Germinal center (tissue), 1 donor: ENCODE data around the gene CDKN1A.
"Not testable (repeated sequence)": the region's sequence is repeated elsewhere in the genome, so short reads cannot be mapped to it uniquely, and the experiment has no call there.

Experiments
- DNase-seq: peaks from one replicate; pipeline ENCODE4 v3.0.0; 2012; ENCODE audit warnings: mixed read lengths, low spot score

CDKN1A gene

DNA sequence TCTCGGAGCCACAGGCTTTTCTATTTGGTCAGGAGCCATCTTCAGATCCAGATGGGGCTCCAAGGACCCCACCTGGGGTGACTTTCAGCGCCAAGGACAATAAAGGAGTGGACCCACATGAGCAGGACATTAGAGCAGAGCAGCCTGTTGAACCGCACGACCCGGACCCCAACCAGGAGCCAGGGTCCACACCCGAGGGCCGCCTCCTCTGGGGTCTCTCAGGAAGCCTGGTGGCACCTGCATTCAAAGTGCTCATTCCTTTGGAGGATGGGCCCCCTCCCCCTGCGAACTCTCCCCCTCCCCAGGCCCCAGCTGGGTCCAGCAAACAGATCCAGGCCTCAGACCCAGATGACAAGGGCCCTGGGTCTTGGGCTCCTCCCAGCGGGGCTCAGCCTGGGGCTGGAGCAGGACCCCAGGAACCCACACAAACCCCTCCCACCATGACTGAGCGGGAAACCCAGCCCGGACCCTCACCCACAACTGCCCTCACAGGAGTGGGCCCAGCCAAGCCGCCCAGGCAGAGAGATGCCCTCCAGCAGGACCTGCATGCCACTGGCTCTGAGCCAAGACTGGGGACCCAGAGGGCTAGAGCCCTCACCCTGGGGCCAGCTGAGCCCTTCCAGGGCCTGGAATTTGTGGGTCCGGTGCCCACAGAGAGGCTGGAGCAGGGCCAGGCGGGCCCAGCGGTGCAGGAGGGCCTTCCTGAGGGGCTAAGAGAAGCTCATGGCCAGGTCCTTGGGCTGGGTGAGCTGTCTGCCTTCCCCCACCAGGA lies 43.0 kb downstream of the CDKN1A start:
- DNase-seq = no peak

DNA sequence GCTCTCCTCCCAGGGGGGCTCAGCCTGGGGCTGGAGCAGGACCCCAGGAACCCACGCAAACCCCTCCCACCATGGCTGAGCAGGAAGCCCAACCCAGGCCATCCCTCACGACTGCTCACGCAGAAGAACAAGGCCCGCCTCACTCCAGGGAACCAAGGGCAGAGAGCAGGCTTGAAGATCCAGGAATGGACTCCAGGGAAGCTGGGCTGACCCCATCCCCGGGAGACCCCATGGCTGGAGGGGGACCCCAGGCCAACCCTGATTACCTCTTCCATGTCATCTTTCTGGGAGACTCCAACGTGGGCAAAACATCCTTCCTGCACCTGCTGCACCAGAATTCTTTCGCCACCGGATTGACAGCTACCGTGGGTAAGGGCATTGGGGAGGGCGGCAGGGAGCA lies 43.9 kb downstream of the CDKN1A start:
- no peak for DNase-seq

DNA sequence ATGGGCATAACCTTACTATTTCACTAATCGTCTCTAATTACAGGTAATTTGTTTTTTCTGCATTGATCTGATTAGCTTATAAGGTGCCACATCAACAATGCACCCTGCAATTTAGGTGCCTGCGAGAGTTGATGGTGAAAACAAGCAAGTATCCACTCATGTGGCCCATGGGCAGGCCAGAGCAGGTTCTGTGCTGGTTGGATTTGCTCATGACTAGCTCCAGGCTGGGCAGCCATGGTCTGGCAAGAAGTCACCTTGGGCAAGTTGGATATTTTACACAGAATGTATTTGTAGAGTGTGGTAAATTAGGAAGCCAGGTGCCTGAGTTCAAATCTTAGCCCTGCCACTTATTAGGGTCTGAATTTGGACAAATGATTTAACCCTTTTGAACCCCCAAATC lies 44.4 kb downstream of the CDKN1A start:
- DNase-seq = no peak

DNA sequence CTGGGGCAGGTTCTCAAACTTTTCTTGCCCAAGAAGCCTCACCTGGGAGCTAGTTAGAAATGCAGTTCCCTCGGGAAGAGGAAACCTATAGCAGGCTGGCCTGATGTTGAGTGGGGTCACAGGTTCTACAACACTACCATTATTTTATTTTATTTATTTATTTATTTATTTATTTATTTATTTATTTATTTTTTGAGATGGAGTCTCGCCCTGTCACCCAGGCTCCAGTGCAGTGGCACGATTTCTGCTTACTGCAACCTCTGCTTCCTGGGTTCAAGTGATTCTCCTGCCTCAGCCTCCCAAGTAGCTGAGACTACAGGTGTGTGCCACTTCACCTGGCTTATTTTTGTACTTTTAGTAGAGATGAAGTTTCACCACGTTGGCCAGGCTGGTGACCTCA lies 45.5 kb downstream of the CDKN1A start:
- DNase-seq = not testable (repeated sequence)

DNA sequence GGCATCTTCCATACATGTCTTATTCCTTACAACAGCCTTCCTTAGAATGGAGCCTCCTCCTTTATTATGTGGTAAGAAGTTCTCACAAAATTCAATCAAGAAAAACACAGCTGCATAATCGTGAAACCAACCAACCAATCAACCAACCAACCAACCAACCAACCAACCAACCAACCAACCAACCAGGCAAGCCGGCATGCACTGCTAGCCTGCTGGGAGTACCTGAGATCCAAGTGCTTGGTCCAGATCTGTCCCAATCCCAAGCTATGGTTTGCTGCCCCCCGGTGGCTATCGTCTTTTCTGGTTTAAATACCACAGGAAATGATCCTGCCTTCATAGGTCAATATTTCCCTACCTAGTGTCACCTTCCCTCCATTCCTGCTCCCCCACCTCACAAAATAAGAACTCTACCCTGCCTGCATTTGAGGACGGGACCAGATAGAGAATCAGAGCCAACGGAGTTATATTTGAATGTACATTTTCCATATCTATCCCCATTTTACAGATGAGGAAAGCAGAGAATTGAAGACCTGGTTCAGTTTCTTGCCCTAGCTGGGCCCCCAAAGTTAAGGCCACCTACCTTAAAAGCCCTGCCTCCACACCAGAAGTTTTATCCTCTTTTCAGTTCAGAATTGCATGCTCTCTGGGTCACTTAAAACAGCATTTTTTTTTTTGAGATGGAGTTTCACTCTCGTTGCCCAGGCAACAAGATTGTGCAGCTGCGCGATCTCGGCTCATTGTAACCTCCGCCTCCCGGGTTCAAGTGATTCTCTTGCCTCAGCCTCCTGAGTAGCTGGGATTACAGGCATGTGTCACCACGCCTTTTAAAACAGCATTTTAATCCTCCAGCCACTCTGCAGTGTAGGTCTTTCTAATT lies 46.2 kb downstream of the CDKN1A start:
- peak; percentile 39 for DNase-seq

DNA sequence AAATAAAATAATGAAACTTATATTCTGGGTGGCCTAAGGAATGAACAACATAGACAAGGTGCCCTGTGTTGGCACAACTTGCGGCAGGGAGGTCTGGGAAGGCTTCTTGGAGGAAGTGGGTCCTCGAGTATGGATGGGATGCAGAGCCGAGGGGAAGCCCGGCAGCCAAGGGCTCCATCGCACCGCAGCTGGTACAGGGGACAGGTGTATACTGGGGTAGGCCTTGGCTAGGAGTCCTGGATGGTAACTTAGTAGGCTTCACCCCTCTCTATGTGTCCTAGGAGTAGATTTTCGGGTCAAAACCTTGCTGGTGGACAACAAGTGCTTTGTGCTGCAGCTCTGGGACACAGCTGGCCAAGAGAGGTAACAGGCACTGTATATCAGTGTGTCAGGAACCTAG lies 47.1 kb downstream of the CDKN1A start:
- no peak for DNase-seq

DNA sequence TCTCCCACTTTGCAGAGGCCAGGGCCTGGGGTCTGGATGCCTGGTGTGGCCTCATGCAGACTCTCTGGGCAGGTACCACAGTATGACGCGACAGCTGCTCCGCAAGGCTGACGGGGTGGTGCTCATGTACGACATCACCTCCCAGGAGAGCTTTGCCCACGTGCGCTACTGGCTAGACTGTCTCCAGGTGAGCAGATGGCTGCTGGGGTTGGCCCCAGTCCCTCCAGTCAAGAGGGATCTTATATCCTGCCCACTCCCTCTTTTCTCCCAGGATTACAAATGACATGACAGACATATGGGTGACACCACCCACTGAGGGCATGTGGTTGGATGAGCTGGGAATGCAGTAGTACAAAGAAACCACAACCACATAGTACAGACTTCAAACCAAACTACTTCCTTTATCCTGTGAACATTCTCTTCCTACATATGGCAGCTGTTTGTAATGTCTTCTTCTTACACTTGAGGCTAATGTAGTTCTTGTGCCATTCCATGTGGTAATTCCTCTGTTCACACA lies 49.0 kb downstream of the CDKN1A start:
- DNase-seq = no peak

DNA sequence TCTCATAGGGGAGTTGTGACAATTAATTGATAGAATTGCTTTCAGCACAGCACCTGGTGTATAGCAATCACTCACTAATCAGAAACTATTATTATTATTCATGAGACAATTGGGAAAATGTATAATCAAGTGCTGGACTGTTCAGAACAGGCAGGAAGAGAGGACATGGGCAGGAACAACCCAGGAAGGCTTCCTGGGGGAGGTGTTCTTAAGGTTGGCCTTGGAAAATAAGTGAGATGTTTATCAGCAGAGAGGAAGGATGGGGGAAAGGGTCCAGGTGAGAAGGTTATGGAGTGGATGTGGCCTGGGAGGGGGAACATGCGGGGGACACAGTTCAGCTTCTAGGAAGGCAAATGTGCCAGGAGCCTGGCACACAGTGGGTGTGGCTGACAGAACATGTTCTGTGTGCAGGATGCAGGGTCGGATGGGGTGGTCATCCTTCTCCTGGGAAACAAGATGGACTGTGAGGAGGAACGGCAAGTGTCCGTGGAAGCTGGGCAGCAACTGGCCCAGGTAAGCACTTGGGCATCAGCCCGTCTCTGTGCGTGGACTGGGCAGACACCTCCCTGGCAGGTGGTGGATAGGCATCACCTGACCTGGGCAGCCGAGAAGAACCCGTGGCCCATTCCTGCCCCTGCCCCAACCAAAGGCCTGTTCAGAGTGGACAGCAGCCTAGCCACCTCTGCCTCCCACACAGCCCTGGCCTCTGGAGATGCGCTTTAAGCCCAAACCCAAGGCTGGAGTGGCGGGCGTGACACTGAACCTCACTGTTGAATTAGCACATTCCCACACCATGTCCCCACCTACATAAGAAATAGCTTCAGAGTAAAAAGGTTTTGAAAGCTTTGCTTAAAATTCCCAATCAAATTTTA lies 50.0 kb downstream of the CDKN1A start:
- no peak for DNase-seq

DNA sequence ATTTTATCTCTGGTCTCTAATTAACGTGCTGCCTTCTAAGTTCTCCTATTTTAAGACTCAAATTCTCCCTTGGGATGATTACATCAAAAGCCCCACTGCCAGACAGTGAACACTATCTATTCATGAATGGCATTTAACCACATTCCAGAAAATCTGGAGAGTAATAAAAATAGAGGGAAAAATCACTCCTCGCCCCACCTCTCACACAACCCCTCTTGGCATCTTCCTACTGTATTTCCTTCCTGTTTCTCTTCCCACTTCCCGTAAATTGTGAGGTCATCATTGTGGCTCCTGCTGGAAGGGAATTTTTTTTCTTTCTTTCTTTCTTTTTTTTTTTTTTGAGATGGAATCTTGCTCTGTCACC lies 50.6 kb downstream of the CDKN1A start:
- no peak for DNase-seq

DNA sequence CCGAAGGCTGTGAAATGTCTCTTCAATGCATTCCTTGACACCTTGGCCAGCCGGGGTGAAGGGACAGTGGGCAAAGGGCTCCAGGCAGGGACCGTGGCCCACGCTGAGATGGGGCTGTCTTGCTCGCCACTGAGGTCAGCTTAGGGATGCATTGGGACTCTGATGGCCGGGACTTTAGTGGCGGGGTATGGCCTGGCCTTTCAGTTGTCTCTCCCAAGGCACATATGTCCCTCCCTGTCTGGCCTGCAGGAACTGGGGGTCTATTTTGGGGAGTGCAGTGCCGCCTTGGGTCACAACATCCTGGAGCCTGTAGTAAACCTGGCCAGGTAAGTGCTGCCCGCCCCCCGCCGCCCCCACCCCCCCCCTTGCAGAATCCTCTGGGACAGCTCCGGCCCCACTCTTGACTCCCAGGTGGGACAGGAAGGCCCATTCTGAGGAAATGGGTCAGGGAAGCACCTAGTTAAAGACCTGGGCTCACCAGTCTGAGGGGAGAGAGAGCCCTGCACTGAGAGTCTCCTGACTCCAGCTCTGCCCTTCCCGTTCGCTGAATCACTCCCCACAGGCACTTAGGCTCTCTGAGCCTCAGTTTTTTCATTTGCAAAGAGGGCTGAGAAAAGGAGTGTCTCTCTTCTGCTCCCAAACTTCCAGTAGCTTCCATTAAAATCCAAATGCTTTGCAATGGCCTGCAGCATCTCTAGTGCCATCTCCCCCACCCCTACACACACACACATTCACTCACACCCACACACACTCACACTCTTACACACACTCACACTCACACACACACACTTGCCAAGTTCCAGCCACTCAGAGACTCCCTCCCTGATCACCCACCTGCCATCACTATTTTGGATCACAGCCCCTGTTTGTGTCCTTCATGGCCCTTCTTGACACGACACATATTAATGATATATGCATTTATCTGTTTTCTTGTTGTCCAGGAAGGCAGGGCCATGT lies 52.2 kb downstream of the CDKN1A start:
- no peak for DNase-seq

DNA sequence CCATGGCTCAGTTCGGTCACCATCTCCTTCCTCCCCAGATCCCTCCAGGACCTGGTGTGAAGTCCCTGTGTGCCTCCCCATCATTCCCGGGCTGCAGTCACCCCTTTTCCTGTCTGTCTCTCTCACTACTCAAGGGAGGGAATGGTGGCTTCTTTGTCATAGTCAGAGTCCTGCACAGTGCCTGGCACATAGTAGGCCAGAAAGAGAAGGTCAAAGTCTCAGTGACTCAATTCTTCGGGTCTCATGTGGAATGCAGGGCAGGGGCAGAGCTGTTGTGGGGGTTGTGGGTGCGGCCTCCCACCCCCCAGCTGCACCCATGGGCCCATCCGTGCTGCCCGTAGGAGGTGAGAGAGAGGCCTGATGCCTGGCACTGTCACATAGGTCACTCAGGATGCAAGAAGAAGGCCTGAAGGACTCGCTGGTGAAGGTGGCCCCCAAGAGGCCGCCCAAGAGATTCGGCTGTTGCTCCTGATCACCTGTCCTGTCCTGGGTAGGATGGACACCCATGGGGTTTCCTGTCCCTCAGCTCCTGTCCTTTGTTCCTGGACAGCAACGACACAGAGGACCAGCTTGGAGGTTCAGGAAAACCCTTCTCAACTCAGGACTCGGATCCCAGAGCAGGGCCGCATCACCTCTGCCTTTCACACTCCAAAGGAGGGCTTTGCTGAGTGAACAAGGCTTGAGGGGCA lies 53.3 kb downstream of the CDKN1A start:
- DNase-seq = no peak

DNA sequence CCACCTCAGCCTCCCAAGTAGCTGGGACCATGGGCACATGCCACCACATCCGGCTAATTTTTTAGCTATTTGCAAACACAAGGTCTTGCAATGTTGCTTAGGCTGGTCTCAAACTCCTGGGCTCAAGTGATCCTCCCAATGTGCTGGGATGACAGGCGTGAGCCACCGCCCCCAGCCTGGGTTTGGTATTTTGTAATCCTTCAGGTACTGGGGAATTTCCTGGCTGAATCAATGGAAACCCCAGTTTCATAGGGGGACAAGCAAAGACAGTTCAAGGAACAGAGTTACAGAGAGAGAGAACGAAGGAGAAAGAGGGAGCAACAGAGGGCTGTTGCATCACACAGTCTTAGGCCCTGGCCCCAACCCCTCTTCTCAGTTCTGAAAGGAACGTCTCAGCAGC lies 54.8 kb downstream of the CDKN1A start:
- no peak for DNase-seq

DNA sequence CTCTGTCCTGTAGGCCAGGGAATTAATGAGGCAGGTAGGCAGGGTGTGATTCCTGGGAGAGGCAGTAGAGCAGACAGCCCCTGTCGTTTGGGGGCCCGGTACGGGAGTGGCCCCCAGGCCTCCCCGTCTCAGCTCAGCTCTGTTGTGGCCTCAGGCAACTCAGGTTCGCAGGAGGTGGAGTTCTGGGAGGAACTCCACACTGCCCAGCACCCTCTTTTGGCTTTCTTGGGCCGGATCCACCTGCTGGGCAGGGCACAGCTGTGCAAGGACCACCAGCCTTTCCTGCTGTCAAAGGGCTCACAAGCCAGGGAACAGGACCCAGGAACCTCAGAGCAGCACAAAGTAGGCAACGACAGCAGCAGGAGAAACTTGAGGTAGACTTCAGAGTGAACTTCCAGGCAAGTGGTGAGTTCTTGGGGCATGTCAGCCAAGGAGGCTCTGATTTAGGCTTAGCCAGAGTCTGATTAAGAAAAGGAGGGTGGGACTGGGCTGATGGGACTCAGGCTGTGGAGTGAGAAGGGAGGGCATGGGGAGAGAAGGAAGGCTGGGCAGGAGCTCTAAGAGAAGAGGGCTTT lies 56.1 kb downstream of the CDKN1A start:
- DNase-seq = no peak

DNA sequence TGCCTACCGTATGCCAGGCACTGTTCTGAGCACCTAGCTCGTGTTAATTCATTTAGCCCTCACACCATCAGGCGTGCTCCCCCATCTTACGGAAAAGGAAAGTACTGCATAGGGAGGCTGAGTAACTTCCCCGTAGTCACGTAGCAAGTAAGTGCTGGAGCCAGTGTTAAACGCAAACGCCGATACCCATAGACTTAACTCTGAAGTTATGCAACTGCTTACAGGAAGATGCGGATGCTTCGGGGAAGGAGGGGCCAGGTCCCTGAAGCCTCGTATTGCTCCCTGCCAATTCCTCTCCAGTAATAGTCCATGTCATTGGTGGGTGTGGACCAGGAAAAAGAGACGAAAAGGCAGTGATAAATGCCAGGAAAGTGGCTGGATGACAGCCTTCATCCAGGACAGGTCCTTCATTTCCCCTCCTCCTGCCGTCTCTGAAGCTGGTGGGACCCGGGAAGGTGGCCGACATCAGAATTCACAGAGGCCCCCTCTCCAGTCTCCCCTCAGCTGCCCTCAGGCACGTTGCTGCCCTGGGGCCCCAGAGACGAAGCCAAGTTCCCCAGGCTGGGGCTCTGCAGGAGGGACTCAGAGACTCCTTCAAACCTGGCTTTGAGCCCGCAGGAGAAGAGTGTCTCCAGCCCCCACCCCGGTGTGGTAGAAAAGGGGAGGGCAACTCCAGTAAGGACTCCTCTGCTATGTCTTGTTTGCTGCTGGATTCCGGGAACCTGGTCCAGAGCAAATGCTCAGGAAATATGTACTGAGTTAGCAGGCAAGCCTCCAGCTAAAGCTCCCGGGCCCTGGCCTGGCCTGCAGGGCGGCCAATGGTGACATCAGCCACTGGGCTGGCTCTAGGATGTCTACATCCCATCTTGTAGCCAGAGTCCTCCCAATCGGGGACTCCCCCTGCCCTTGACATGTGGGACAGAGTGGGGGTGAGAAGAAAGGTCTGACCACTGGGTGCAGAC lies 56.9 kb downstream of the CDKN1A start:
- DNase-seq = no peak
